ENCODE data around the gene NQO2.

- TF ChIP-seq CTCF (IDR thresholded peaks at IDR 0.05) = no peak
- no peak for TF ChIP-seq POLR2A (IDR thresholded peaks at IDR 0.05)
Observed at GRCh38 chr6:3009930-3010329, 10.2 kb downstream of the NQO2 start.

Data from heart left ventricle (tissue), 13 donors.